HEK293 (cell line): ENCODE measurements around the gene ORAI2.
"Not testable (repeated sequence)": the region's sequence is repeated elsewhere in the genome, so short reads cannot be mapped to it uniquely, and the experiment has no call there.

Source experiments
- ZNF157 ChIP-seq: fragments of 450-650 bp; formaldehyde crosslinking; IDR thresholded peaks from 2 replicates; pipeline ENCODE4 v1.5.1; 2016; ENCODE audit warnings: missing biosample characterization, missing genetic modification characterization
- ZNF292 ChIP-seq: fragments of 450-650 bp; formaldehyde crosslinking; IDR thresholded peaks from 2 replicates; pipeline ENCODE4 v1.5.1; 2016; ENCODE audit warnings: low read depth, missing biosample characterization, missing genetic modification characterization, borderline replicate concordance
- ZNF423 ChIP-seq: fragments of 450-650 bp; formaldehyde crosslinking; IDR thresholded peaks from 2 replicates; pipeline ENCODE4 v1.5.1; 2016; ENCODE audit warnings: missing biosample characterization, missing genetic modification characterization
- ZNF747 ChIP-seq: fragments of 450-650 bp; formaldehyde crosslinking; IDR thresholded peaks from 2 replicates; pipeline ENCODE4 v1.5.1; 2016; ENCODE audit warnings: missing biosample characterization, missing genetic modification characterization
- ZNF843 ChIP-seq: fragments of 450-650 bp; formaldehyde crosslinking; IDR thresholded peaks from 2 replicates; pipeline ENCODE4 v1.5.1; 2016; ENCODE audit warnings: missing biosample characterization, missing genetic modification characterization
- TF ChIP-seq, protein P1 (sequence below): fragments of 450-650 bp; formaldehyde crosslinking; conservative IDR thresholded peaks from 2 replicates; pipeline ENCODE4 v1.5.1; 2016; ENCODE audit warnings: low read depth, missing biosample characterization, missing genetic modification characterization
- TF ChIP-seq, protein P2 (sequence below): fragments of 450-650 bp; formaldehyde crosslinking; IDR thresholded peaks from 2 replicates; pipeline ENCODE4 v1.5.1; 2016; ENCODE audit warnings: missing biosample characterization, missing genetic modification characterization
- TF ChIP-seq, protein P3 (sequence below): fragments of 450-650 bp; formaldehyde crosslinking; IDR thresholded peaks from 2 replicates; pipeline ENCODE4 v1.5.1; 2017; ENCODE audit warnings: missing biosample characterization, missing genetic modification characterization

DNA sequence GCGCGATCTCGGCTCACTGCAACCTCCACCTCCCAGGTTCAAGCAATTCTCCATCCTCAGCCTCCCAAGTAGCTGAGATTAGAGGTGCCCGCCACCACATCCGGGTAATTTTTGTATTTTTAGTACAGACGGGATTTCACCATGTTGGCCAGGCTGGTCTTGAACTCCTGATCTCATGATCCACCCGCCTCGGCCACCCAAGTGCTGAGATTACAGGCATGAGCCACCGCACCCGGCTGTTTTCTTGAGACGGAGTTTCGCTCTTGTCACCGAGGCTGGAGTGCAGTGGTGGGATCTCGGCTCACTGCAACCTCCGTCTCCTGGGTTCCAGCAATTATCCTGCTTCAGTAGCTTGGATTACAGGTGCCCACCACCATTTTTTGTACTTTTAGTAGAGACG is 64.9 kb downstream of the ORAI2 start:
- TF ChIP-seq, protein P1, sequence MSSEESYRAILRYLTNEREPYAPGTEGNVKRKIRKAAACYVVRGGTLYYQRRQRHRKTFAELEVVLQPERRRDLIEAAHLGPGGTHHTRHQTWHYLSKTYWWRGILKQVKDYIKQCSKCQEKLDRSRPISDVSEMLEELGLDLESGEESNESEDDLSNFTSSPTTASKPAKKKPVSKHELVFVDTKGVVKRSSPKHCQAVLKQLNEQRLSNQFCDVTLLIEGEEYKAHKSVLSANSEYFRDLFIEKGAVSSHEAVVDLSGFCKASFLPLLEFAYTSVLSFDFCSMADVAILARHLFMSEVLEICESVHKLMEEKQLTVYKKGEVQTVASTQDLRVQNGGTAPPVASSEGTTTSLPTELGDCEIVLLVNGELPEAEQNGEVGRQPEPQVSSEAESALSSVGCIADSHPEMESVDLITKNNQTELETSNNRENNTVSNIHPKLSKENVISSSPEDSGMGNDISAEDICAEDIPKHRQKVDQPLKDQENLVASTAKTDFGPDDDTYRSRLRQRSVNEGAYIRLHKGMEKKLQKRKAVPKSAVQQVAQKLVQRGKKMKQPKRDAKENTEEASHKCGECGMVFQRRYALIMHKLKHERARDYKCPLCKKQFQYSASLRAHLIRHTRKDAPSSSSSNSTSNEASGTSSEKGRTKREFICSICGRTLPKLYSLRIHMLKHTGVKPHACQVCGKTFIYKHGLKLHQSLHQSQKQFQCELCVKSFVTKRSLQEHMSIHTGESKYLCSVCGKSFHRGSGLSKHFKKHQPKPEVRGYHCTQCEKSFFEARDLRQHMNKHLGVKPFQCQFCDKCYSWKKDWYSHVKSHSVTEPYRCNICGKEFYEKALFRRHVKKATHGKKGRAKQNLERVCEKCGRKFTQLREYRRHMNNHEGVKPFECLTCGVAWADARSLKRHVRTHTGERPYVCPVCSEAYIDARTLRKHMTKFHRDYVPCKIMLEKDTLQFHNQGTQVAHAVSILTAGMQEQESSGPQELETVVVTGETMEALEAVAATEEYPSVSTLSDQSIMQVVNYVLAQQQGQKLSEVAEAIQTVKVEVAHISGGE (tag by site-specific recombination): not testable (repeated sequence)
- TF ChIP-seq, protein P2, sequence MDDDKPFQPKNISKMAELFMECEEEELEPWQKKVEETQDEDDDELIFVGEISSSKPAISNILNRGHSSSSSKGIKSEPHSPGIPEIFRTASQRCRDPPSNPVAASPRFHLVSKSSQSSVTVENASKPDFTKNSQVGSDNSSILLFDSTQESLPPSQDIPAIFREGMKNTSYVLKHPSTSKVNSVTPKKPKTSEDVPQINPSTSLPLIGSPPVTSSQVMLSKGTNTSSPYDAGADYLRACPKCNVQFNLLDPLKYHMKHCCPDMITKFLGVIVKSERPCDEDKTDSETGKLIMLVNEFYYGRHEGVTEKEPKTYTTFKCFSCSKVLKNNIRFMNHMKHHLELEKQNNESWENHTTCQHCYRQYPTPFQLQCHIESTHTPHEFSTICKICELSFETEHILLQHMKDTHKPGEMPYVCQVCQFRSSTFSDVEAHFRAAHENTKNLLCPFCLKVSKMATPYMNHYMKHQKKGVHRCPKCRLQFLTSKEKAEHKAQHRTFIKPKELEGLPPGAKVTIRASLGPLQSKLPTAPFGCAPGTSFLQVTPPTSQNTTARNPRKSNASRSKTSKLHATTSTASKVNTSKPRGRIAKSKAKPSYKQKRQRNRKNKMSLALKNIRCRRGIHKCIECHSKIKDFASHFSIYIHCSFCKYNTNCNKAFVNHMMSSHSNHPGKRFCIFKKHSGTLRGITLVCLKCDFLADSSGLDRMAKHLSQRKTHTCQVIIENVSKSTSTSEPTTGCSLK: not testable (repeated sequence)
- TF ChIP-seq ZNF292, ZNF423, ZNF843, ZNF157, ZNF747 (tag by site-specific recombination): not testable (repeated sequence)
- TF ChIP-seq, protein P3, sequence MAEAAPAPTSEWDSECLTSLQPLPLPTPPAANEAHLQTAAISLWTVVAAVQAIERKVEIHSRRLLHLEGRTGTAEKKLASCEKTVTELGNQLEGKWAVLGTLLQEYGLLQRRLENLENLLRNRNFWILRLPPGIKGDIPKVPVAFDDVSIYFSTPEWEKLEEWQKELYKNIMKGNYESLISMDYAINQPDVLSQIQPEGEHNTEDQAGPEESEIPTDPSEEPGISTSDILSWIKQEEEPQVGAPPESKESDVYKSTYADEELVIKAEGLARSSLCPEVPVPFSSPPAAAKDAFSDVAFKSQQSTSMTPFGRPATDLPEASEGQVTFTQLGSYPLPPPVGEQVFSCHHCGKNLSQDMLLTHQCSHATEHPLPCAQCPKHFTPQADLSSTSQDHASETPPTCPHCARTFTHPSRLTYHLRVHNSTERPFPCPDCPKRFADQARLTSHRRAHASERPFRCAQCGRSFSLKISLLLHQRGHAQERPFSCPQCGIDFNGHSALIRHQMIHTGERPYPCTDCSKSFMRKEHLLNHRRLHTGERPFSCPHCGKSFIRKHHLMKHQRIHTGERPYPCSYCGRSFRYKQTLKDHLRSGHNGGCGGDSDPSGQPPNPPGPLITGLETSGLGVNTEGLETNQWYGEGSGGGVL (tag by site-specific recombination): not testable (repeated sequence)
